HepG2 (cell line): ENCODE data around the gene FGD2.

Experiments
- EZH2 ChIP-seq: conservative IDR thresholded peaks from 2 replicates; pipeline ENCODE4 v1.6.1; 2012; ENCODE audit warnings: mild to moderate bottlenecking, low read depth, low read length, moderate library complexity
- HMG20A ChIP-seq: IDR thresholded peaks from 2 replicates; pipeline ENCODE4 v1.6.1; 2016; ENCODE audit warnings: borderline replicate concordance
- JUN ChIP-seq: sonication (generic); formaldehyde crosslinking; IDR thresholded peaks from 2 replicates; pipeline ENCODE4 v1.4.0; 2020; ENCODE audit warnings: mild to moderate bottlenecking, missing genetic modification reagents
- SMC3 ChIP-seq: IDR thresholded peaks from 2 replicates; pipeline ENCODE4 v1.6.1; 2011; ENCODE audit warnings: low read length, improper control_type of control experiment
- SP1 ChIP-seq, 2 experiments: fragments of 450-650 bp in 1 of 2; sonication (generic) in 1 of 2; formaldehyde crosslinking in 1 of 2; IDR thresholded peaks; 2 replicates each; pipeline versions ENCODE4 v1.4.0 to v1.6.1; 2016 to 2020; ENCODE audit warnings: missing genetic modification reagents in 1 of 2
- ZNF292 ChIP-seq: sonication (generic); formaldehyde crosslinking; IDR thresholded peaks from 2 replicates; pipeline ENCODE4 v1.8.1; 2022; ENCODE audit warnings: mild to moderate bottlenecking, low read depth, missing genetic modification reagents, borderline replicate concordance
- ZNF331 ChIP-seq: sonication (generic); formaldehyde crosslinking; IDR thresholded peaks from 2 replicates; pipeline ENCODE4 v1.4.0; 2020; ENCODE audit warnings: missing genetic modification reagents
- ZNF564 ChIP-seq: sonication (generic); formaldehyde crosslinking; IDR thresholded peaks from 2 replicates; pipeline ENCODE4 v1.8.1; 2023; ENCODE audit warnings: mild to moderate bottlenecking, missing genetic modification reagents
- ZSCAN20 ChIP-seq: sonication (generic); formaldehyde crosslinking; IDR thresholded peaks from 2 replicates; pipeline ENCODE4 v1.4.0; 2020; ENCODE audit warnings: missing genetic modification reagents, mild to moderate bottlenecking, borderline replicate concordance
- TF ChIP-seq, protein P1 (sequence below): sonication (generic); formaldehyde crosslinking; IDR thresholded peaks from 2 replicates; pipeline ENCODE4 v1.8.0; 2022; ENCODE audit warnings: mild to moderate bottlenecking, missing genetic modification reagents
- TF ChIP-seq, protein P2 (sequence below): sonication (generic); formaldehyde crosslinking; IDR thresholded peaks from 2 replicates; pipeline ENCODE4 v1.4.0; 2020; ENCODE audit warnings: low read depth, missing genetic modification reagents

DNA sequence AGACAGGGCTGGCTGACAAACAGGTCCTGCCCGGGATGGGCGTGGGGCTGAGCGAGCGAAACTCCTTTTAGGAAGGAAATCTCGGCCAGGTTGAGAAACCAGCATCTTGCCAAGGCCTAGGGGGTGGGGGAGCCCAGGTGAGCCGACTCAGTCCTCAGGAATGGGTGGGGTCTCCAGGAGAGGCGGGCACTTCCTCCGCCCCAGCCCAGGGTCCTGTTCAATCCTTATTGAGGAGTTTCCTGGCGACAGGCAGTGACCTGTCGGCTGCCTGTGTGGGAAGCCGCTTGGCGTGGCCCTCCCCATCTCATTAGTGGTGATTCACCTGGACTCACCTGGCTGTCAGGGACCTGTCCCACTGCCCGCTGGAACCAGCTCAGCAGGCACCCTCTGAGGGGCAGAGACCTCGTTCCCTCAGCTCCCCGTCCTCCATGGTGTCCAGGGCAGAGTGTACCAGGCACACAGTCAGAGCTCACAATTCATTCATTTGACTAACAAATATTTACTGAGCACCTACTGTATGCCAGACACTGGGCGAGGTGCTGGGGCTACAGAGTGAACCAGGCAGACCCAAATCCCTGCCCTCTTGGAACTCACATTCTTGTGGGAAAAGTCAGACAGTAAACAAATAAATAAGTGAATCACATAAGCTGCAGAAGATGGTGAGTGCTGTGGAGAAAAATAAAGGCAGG is 51.1 kb downstream of the FGD2 start:
- TF ChIP-seq EZH2, result no peak
- TF ChIP-seq SMC3, result no peak
- TF ChIP-seq, protein P1, sequence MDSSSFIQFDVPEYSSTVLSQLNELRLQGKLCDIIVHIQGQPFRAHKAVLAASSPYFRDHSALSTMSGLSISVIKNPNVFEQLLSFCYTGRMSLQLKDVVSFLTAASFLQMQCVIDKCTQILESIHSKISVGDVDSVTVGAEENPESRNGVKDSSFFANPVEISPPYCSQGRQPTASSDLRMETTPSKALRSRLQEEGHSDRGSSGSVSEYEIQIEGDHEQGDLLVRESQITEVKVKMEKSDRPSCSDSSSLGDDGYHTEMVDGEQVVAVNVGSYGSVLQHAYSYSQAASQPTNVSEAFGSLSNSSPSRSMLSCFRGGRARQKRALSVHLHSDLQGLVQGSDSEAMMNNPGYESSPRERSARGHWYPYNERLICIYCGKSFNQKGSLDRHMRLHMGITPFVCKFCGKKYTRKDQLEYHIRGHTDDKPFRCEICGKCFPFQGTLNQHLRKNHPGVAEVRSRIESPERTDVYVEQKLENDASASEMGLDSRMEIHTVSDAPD (CRISPR knock-in tag), result no peak
- TF ChIP-seq ZNF564 (CRISPR knock-in tag), result no peak
- TF ChIP-seq, protein P2, sequence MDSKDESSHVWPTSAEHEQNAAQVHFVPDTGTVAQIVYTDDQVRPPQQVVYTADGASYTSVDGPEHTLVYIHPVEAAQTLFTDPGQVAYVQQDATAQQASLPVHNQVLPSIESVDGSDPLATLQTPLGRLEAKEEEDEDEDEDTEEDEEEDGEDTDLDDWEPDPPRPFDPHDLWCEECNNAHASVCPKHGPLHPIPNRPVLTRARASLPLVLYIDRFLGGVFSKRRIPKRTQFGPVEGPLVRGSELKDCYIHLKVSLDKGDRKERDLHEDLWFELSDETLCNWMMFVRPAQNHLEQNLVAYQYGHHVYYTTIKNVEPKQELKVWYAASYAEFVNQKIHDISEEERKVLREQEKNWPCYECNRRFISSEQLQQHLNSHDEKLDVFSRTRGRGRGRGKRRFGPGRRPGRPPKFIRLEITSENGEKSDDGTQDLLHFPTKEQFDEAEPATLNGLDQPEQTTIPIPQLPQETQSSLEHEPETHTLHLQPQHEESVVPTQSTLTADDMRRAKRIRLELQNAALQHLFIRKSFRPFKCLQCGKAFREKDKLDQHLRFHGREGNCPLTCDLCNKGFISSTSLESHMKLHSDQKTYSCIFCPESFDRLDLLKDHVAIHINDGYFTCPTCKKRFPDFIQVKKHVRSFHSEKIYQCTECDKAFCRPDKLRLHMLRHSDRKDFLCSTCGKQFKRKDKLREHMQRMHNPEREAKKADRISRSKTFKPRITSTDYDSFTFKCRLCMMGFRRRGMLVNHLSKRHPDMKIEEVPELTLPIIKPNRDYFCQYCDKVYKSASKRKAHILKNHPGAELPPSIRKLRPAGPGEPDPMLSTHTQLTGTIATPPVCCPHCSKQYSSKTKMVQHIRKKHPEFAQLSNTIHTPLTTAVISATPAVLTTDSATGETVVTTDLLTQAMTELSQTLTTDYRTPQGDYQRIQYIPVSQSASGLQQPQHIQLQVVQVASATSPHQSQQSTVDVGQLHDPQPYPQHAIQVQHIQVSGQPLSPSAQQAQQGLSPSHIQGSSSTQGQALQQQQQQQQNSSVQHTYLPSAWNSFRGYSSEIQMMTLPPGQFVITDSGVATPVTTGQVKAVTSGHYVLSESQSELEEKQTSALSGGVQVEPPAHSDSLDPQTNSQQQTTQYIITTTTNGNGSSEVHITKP (CRISPR knock-in tag), result no peak
- TF ChIP-seq ZNF292 (CRISPR knock-in tag), result no peak
- TF ChIP-seq ZNF331 (CRISPR knock-in tag), result no peak
- no peak for TF ChIP-seq HMG20A (CRISPR knock-in tag)
- no peak for TF ChIP-seq JUN
- no peak for TF ChIP-seq ZSCAN20 (CRISPR knock-in tag)
- TF ChIP-seq SP1 (IDR thresholded peaks at IDR 0.05), result no peak
- TF ChIP-seq SP1 (CRISPR knock-in tag; IDR thresholded peaks at IDR 0.05), result no peak
